Measurements from ENCODE around the gene WDR38. TPM values are rescaled to one million over a fixed set of nuclear protein-coding genes. Genes with fewer than 3 reads are reported as not detected.

The WDR38 gene
- total RNA-seq, 3 donors from 2014 or later, result 0.33 TPM; not detected in 2

DNA sequence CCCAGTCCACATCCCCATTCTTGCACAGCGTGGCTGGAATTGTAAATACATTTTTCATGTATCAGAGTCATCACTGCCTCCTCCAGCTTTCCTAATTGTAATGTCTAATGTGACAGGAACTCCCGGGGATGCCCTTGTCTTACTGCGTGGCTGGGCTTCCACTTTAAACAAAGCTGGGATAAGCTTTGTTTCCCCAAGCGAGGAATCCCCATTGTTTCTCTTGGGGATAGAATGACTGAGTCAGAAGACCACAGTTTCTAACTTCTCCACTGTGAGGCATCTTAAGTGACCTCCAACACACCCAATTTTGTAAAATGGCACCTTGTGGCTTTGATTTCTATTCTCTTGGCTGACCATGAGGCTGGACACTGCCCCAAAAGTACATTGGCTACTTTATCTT lies 31.1 kb downstream of the WDR38 start:
- no peak for TF ChIP-seq POLR2AphosphoS5 (IDR thresholded peaks at IDR 0.05)
- TF ChIP-seq POLR2A (IDR thresholded peaks at IDR 0.05), result no peak
- no peak for TF ChIP-seq CTCF (IDR thresholded peaks at IDR 0.05)
- intact Hi-C loops (cut with DNase I; ENCODE audit: low total_unique reads), result no loop called here
- no peak for DNase-seq (ENCODE audit: low spot score in 2 of 2)
- no peak overlapping the region for H3K27ac ChIP-seq
- H3K9me3 ChIP-seq, result no peaks in the 10 kb centered on the region
- H3K36me3 ChIP-seq, result no peaks in the 10 kb centered on the region
- no peak overlapping the region for H3K4me3 ChIP-seq
- H3K4me1 ChIP-seq, result no peaks in the 10 kb centered on the region
- no peaks in the 10 kb centered on the region for H3K27me3 ChIP-seq

GRCh38 chr9:124885551-124885950 lies 32.3 kb downstream of the WDR38 start:
- H3K4me3 ChIP-seq, result no peak overlapping the region
- no peak overlapping the region for H3K27ac ChIP-seq
- no peak for DNase-seq (ENCODE audit: low spot score in 2 of 2)
- H3K9me3 ChIP-seq, result no peaks in the 10 kb centered on the region
- no peaks in the 10 kb centered on the region for H3K36me3 ChIP-seq
- intact Hi-C loops (cut with DNase I; ENCODE audit: low total_unique reads), result loop anchor here (5.0 kb wide), 1 partner anchor 1502 kb away; no protein-coding TSS in a partner anchor
- H3K4me1 ChIP-seq, result no peaks in the 10 kb centered on the region
- H3K27me3 ChIP-seq, result no peaks in the 10 kb centered on the region
- TF ChIP-seq CTCF (IDR thresholded peaks at IDR 0.05) (no peak), POLR2A (IDR thresholded peaks at IDR 0.05) (no peak), POLR2AphosphoS5 (IDR thresholded peaks at IDR 0.05) (no peak)

GRCh38 chr9:124886461-124886860 lies 33.2 kb downstream of the WDR38 start:
- intact Hi-C loops (cut with DNase I; ENCODE audit: low total_unique reads), result loop anchor here (5.0 kb wide), 1 partner anchor 1501 kb away; no protein-coding TSS in a partner anchor

DNA sequence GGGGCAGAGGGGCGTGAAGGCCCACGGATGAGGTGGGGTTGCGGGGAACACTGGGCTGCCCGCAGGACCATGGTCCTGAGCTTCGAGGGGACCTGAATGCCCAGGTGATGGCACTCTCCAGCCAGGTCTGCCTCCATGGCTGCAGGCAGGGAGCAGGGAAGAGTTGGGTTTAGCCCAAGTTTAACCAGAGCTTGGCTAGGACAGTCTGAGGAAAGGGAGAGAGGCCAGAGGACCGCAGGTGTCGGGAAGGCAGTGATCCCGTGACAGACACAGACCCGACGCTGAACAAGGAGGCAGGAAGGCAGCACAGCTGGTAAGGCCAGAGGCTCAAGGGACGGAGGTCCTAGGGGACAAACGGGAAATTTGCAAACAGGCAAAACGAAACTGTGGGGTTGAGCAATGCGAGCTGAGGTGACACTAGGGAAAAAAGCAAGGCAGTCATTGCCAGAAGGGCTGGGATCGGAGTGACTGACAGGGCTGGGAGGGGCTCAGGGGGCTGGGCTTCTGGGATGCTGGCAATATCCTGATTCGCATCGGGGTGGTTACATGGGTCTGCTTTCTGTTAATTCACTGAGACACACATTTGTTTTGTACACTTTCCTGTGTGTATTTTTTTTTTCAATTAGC lies 33.7 kb downstream of the WDR38 start:
- DNase-seq (ENCODE audit: low spot score in 2 of 2), result no peak

More at GRCh38 chr9:124886461-124886860, 33.2 kb downstream of the WDR38 start:
- no peaks in the 10 kb centered on the region for H3K27me3 ChIP-seq
- no peak overlapping the region for H3K4me3 ChIP-seq
- DNase-seq (ENCODE audit: low spot score in 2 of 2), result no peak
- no peaks in the 10 kb centered on the region for H3K36me3 ChIP-seq
- no peaks in the 10 kb centered on the region for H3K9me3 ChIP-seq
- H3K4me1 ChIP-seq, result no peaks in the 10 kb centered on the region
- H3K27ac ChIP-seq, result no peak overlapping the region
- TF ChIP-seq POLR2AphosphoS5 (IDR thresholded peaks at IDR 0.05), result no peak
- no peak for TF ChIP-seq CTCF (IDR thresholded peaks at IDR 0.05)
- TF ChIP-seq POLR2A (IDR thresholded peaks at IDR 0.05), result no peak

More for the DNA sequence above, 33.7 kb downstream of the WDR38 start:
- Histone ChIP-seq H3K4me3 (no peak overlapping the region), H3K4me1 (no peaks in the 10 kb centered on the region), H3K27ac (no peak overlapping the region), H3K9me3 (no peaks in the 10 kb centered on the region), H3K27me3 (no peaks in the 10 kb centered on the region), H3K36me3 (no peaks in the 10 kb centered on the region)
- TF ChIP-seq CTCF (IDR thresholded peaks at IDR 0.05) (no peak), POLR2A (IDR thresholded peaks at IDR 0.05) (no peak), POLR2AphosphoS5 (IDR thresholded peaks at IDR 0.05) (no peak)
- intact Hi-C loops (cut with DNase I; ENCODE audit: low total_unique reads), result loop anchor here (5.0 kb wide), 1 partner anchor 1500 kb away; no protein-coding TSS in a partner anchor

All from breast epithelium (tissue), 4 donors.